A549 (cell line): ENCODE measurements around the gene ALG12.

Experiments used
- CTCF ChIP-seq: fragments of >200 bp; sonication (Bioruptor Twin); formaldehyde crosslinking; IDR thresholded peaks from 3 replicates; pipeline ENCODE4 v1.5.1; 2016
- MAZ ChIP-seq: fragments of 150-350 bp; IDR thresholded peaks from 2 replicates; pipeline ENCODE4 v1.6.1; 2014; ENCODE audit warnings: antibody characterized with exemption, low read depth, low read length, borderline replicate concordance
- REST ChIP-seq: fragments of 200-600 bp; sonication (generic); IDR thresholded peaks from 2 replicates; pipeline ENCODE4 v1.6.1; 2016; ENCODE audit warnings: antibody characterized with exemption, mild to moderate bottlenecking, moderate library complexity

- no peak for TF ChIP-seq REST
- no peak for TF ChIP-seq MAZ
- TF ChIP-seq CTCF: no peak
Measured at GRCh38 chr22:49964136-49965090, 46.2 kb upstream of the ALG12 start.
